Measurements from ENCODE around the gene WDR6. TPM values are rescaled to one million over a fixed set of nuclear protein-coding genes. Genes with fewer than 3 reads are reported as not detected.

WDR6 gene
- total and polyA plus RNA-seq, 9 of the 15 experiments (the other 6 are each of a cell fraction or from before 2014, with no cell fraction given) = 8.9 to 90.6 (median 44.7) TPM

- peak; percentile 88 for TF ChIP-seq U2AF1 (optimal IDR thresholded peaks at IDR 0.05; ENCODE audit: low read depth, low read length)
- peak; percentile 34; the same call in 1 of the 2 replicates for TF ChIP-seq DMBX1 (CRISPR knock-in tag; IDR thresholded peaks at IDR 0.05; ENCODE audit: borderline replicate concordance)
- TF ChIP-seq SMAD4 (CRISPR knock-in tag; conservative IDR thresholded peaks at IDR 0.05) = 0 out of 2 replicates have a peak, but pooled peaks have one; percentile 64
- no peak for TF ChIP-seq SAP30 (IDR thresholded peaks at IDR 0.05; ENCODE audit: borderline replicate concordance, insufficient read depth, low read depth, low read length, poor library complexity, severe bottlenecking)
- TF ChIP-seq ARID2 (IDR thresholded peaks at IDR 0.05) = no peak
- no peak for TF ChIP-seq ZNF212 (CRISPR knock-in tag; IDR thresholded peaks at IDR 0.05)
- TF ChIP-seq NR1H2 (CRISPR knock-in tag; IDR thresholded peaks at IDR 0.05) = no peak
- TF ChIP-seq PHF21A (IDR thresholded peaks at IDR 0.05; ENCODE audit: borderline replicate concordance, low read depth) = no peak
- TF ChIP-seq ZNF584 (CRISPR knock-in tag; IDR thresholded peaks at IDR 0.05; ENCODE audit: low read depth) = no peak
- TF ChIP-seq HNRNPL (IDR thresholded peaks at IDR 0.05; ENCODE audit: low read depth, low read length) = peak; percentile 95
- TF ChIP-seq, protein P1, sequence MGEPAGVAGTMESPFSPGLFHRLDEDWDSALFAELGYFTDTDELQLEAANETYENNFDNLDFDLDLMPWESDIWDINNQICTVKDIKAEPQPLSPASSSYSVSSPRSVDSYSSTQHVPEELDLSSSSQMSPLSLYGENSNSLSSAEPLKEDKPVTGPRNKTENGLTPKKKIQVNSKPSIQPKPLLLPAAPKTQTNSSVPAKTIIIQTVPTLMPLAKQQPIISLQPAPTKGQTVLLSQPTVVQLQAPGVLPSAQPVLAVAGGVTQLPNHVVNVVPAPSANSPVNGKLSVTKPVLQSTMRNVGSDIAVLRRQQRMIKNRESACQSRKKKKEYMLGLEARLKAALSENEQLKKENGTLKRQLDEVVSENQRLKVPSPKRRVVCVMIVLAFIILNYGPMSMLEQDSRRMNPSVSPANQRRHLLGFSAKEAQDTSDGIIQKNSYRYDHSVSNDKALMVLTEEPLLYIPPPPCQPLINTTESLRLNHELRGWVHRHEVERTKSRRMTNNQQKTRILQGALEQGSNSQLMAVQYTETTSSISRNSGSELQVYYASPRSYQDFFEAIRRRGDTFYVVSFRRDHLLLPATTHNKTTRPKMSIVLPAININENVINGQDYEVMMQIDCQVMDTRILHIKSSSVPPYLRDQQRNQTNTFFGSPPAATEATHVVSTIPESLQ (CRISPR knock-in tag; IDR thresholded peaks at IDR 0.05) = no peak
- TF ChIP-seq ZNF431 (CRISPR knock-in tag; IDR thresholded peaks at IDR 0.05) = no peak; the same call in none of the 2 replicates
- TF ChIP-seq HNRNPH1 (optimal IDR thresholded peaks at IDR 0.05; ENCODE audit: low read depth, low read length) = no peak
- TF ChIP-seq KLF6 (CRISPR knock-in tag; IDR thresholded peaks at IDR 0.05; ENCODE audit: borderline replicate concordance) = peak; percentile 54; the same call in 1 of the 2 replicates
- TF ChIP-seq ZNF778 (CRISPR knock-in tag; IDR thresholded peaks at IDR 0.05) = no peak
- TF ChIP-seq MED1 (CRISPR knock-in tag; IDR thresholded peaks at IDR 0.05; ENCODE audit: borderline replicate concordance) = no peak
- no peak for TF ChIP-seq ZNF143 (CRISPR knock-in tag; IDR thresholded peaks at IDR 0.05)
- TF ChIP-seq, protein P2, sequence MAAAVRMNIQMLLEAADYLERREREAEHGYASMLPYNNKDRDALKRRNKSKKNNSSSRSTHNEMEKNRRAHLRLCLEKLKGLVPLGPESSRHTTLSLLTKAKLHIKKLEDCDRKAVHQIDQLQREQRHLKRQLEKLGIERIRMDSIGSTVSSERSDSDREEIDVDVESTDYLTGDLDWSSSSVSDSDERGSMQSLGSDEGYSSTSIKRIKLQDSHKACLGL (CRISPR knock-in tag; IDR thresholded peaks at IDR 0.05; ENCODE audit: borderline replicate concordance, poor library complexity, severe bottlenecking) = no peak
- peak; percentile 61 for TF ChIP-seq JUND (IDR thresholded peaks at IDR 0.05; ENCODE audit: borderline replicate concordance, low read depth, low read length)
- no peak; the same call in 2 of the 3 replicates for TF ChIP-seq JUND (tag; IDR thresholded peaks at IDR 0.05; ENCODE audit: borderline replicate concordance, low read depth, low read length)
- peak; percentile 80 for TF ChIP-seq TAF1 (IDR thresholded peaks at IDR 0.05; ENCODE audit: control insufficient read depth, extremely low read depth, insufficient read depth, low read length, severe bottlenecking)
- TF ChIP-seq ZC3H8 (IDR thresholded peaks at IDR 0.05) = no peak
- no peak; the same call in 1 of the 2 replicates for TF ChIP-seq BRD4 (IDR thresholded peaks at IDR 0.05)
- TF ChIP-seq XRCC4 (IDR thresholded peaks at IDR 0.05; ENCODE audit: extremely low read depth, insufficient read depth, insufficient read length) = no peak
- peak; percentile 93; the same call in 1 of the 2 replicates for TF ChIP-seq FOXP1 (CRISPR knock-in tag; IDR thresholded peaks at IDR 0.05)
- TF ChIP-seq ZFPM2 (CRISPR knock-in tag; IDR thresholded peaks at IDR 0.05) = no peak
- TF ChIP-seq HDAC1 (IDR thresholded peaks at IDR 0.05) = 0 out of 4 replicates have a peak, but pooled peaks of 1 of the 2 experiments have one; percentile 48
Measured at GRCh38 chr3:49021813-49022687, 14.9 kb downstream of the WDR6 start, which contains the start of gene NDUFAF3 (continued).
